H1 (cell line): ENCODE data around the gene ZNF446. TPM values are rescaled to one million over a fixed set of nuclear protein-coding genes. Genes with fewer than 3 reads are reported as not detected.

Experiments
- CTCF ChIA-PET: fragments of 300-600 bp; sonication (Branson Sonifier 250); formaldehyde crosslinking; loops from one replicate; lab custom pipeline; 2021; ENCODE audit not compliant: partially characterized antibody; lab: Charles Lee
- POLR2A ChIA-PET: fragments of 300-600 bp; sonication (Branson Sonifier 250); formaldehyde crosslinking; loops from one replicate; lab custom pipeline; 2021; ENCODE audit warnings: inconsistent platforms; ENCODE audit not compliant: partially characterized antibody; lab: Charles Lee
- DNase-seq, 2 experiments: peaks; one replicate each; pipeline versions ENCODE4 v3.0.0 to v3.0.0-alpha.2; 2010 to 2022; ENCODE audit warnings: low spot score in 2 of 2, low read depth in 1 of 2, mixed read lengths in 1 of 2
- FAIRE-seq: peaks from 2 replicates; lab custom pipeline; 2011; peaks lifted over from hg19 to GRCh38; lab: Jason Lieb, UNC
- H2AFZ ChIP-seq: 2 replicates; pipeline ENCODE4 v1.8.1; 2012; ENCODE audit warnings: low read length, inconsistent platforms
- H2AK5ac ChIP-seq: 2 replicates; pipeline ENCODE4 v1.6.1; 2013; ENCODE audit warnings: low read depth, low read length
- H2BK120ac ChIP-seq: replicated peaks from 2 replicates; pipeline ENCODE3; 2013; ENCODE audit warnings: low read depth, low read length, inconsistent platforms
- H2BK12ac ChIP-seq: 2 replicates; pipeline ENCODE4 v1.6.1; 2013; ENCODE audit warnings: low read depth, low read length
- H2BK15ac ChIP-seq: 2 replicates; pipeline ENCODE4 v1.6.1; 2013; ENCODE audit warnings: low read length
- H2BK20ac ChIP-seq: 2 replicates; pipeline ENCODE4 v1.6.1; 2013; ENCODE audit warnings: low read length
- H2BK5ac ChIP-seq: 2 replicates; pipeline ENCODE4 v1.6.1; 2013; ENCODE audit warnings: low read depth, low read length
- H3K14ac ChIP-seq: 2 replicates; pipeline ENCODE4 v1.6.1; 2013; ENCODE audit warnings: inconsistent platforms; ENCODE audit not compliant: insufficient read length
- H3K18ac ChIP-seq: 2 replicates; pipeline ENCODE4 v1.6.1; 2013; ENCODE audit warnings: low read length; ENCODE audit errors: extremely low read depth
- H3K23ac ChIP-seq: 2 replicates; pipeline ENCODE4 v1.6.1; 2013; ENCODE audit warnings: inconsistent platforms; ENCODE audit not compliant: insufficient read length
- H3K23me2 ChIP-seq: 2 replicates; pipeline ENCODE4 v1.6.1; 2013; ENCODE audit warnings: low read depth, low read length
- H3K27ac ChIP-seq: 2 replicates; pipeline ENCODE4 v1.6.1; 2011; ENCODE audit warnings: low read depth, low read length, inconsistent platforms
- H3K27me3 ChIP-seq, 4 experiments: replicated peaks in 1 of 4; 1 replicate in 1 of 4; 2 replicates in 3 of 4; pipeline versions ENCODE4 v1.6.1 to v1.8.1; 2011 to 2013; ENCODE audit warnings: low read length in 3 of 4, mild to moderate bottlenecking in 3 of 4, inconsistent platforms in 2 of 4, mixed read lengths in 2 of 4, moderate library complexity in 1 of 4; ENCODE audit not compliant: control insufficient read depth in 3 of 4, insufficient read depth in 3 of 4; ENCODE audit errors: extremely low read depth in 1 of 4
- H3K36me3 ChIP-seq, 4 experiments: 2 replicates each; pipeline versions ENCODE4 v1.6.1 to v1.8.1; 2011 to 2013; ENCODE audit warnings: mild to moderate bottlenecking in 4 of 4, low read length in 3 of 4, moderate library complexity in 2 of 4, control low read depth in 1 of 4, inconsistent platforms in 1 of 4; ENCODE audit not compliant: insufficient read depth in 4 of 4, control insufficient read depth in 2 of 4
- H3K4ac ChIP-seq: replicated peaks from 2 replicates; pipeline ENCODE3; 2013; ENCODE audit warnings: low read length, low read depth, mixed read lengths, inconsistent platforms; ENCODE audit not compliant: insufficient read length
- H3K4me1 ChIP-seq, 4 experiments: replicated peaks in 1 of 4; 1 replicate in 1 of 4; 2 replicates in 3 of 4; pipeline versions ENCODE4 v1.6.1 to v1.8.1; 2011 to 2013; ENCODE audit warnings: low read length in 3 of 4, inconsistent platforms in 2 of 4, mixed read lengths in 1 of 4; ENCODE audit not compliant: insufficient read depth in 4 of 4, control insufficient read depth in 3 of 4
- H3K4me2 ChIP-seq, 2 experiments: 2 replicates each; pipeline versions ENCODE4 v1.6.1 to v1.8.1; 2011 to 2013; ENCODE audit warnings: low read depth in 2 of 2, low read length in 2 of 2, control low read depth in 1 of 2, inconsistent platforms in 1 of 2, mild to moderate bottlenecking in 1 of 2; ENCODE audit not compliant: insufficient read depth in 1 of 2
- H3K4me3 ChIP-seq, 4 experiments: fragments of 200-600, 300-600 bp in 1 of 4; sonication (generic), shearing (Covaris generic), sonication (Bioruptor Twin) in 1 of 4; 2 replicates each; pipeline versions ENCODE4 v1.5.1 to v1.8.1; 2011 to 2016; ENCODE audit warnings: low read length in 4 of 4, low read depth in 3 of 4, control low read depth in 2 of 4, inconsistent platforms in 2 of 4, mild to moderate bottlenecking in 2 of 4, mixed read lengths in 1 of 4, moderate library complexity in 1 of 4; ENCODE audit not compliant: insufficient read depth in 2 of 4; ENCODE audit errors: extremely low read depth in 1 of 4
- H3K56ac ChIP-seq: replicated peaks from 2 replicates; pipeline ENCODE3; 2013; ENCODE audit warnings: low read depth, mild to moderate bottlenecking, mixed read lengths, low read length, inconsistent platforms; ENCODE audit not compliant: insufficient read length
- H3K79me1 ChIP-seq: 2 replicates; pipeline ENCODE4 v1.6.1; 2013; ENCODE audit warnings: low read depth, low read length, control low read depth
- H3K79me2 ChIP-seq, 2 experiments: 2 replicates each; pipeline versions ENCODE4 v1.6.1 to v1.8.1; 2012 to 2013; ENCODE audit warnings: low read length in 2 of 2, mild to moderate bottlenecking in 2 of 2, inconsistent platforms in 1 of 2; ENCODE audit not compliant: insufficient read depth in 2 of 2, control insufficient read depth in 1 of 2
- H3K9ac ChIP-seq, 4 experiments: replicated peaks in 1 of 4; 1 replicate in 1 of 4; 2 replicates in 3 of 4; pipeline versions ENCODE4 v1.6.1 to v1.8.1; 2011 to 2013; ENCODE audit warnings: low read depth in 3 of 4, low read length in 3 of 4, control low read depth in 2 of 4, mild to moderate bottlenecking in 2 of 4, moderate library complexity in 2 of 4, inconsistent platforms in 1 of 4; ENCODE audit errors: extremely low read depth in 1 of 4
- H3K9me3 ChIP-seq, 2 experiments: 2 replicates each; pipeline versions ENCODE4 v1.6.1 to v1.8.1; 2012 to 2013; ENCODE audit warnings: mild to moderate bottlenecking in 2 of 2, moderate library complexity in 2 of 2, control low read depth in 1 of 2, inconsistent platforms in 1 of 2, low read depth in 1 of 2, low read length in 1 of 2, mixed read lengths in 1 of 2; ENCODE audit not compliant: insufficient read depth in 2 of 2
- H4K20me1 ChIP-seq, 2 experiments: replicated peaks in 1 of 2; 2 replicates each; pipeline versions ENCODE3 to v1.8.1; 2011 to 2013; ENCODE audit warnings: inconsistent platforms in 2 of 2, low read length in 2 of 2, mild to moderate bottlenecking in 1 of 2; ENCODE audit not compliant: insufficient read depth in 2 of 2, control insufficient read depth in 1 of 2
- H4K5ac ChIP-seq: 2 replicates; pipeline ENCODE4 v1.6.1; 2013; ENCODE audit warnings: low read length, low read depth, mixed read lengths, inconsistent platforms; ENCODE audit not compliant: insufficient read length
- H4K8ac ChIP-seq: 2 replicates; pipeline ENCODE4 v1.8.0; 2013; ENCODE audit warnings: mild to moderate bottlenecking, moderate library complexity, low read length, inconsistent platforms; ENCODE audit not compliant: insufficient read depth; ENCODE audit errors: extremely low read depth
- H4K91ac ChIP-seq: replicated peaks from 2 replicates; pipeline ENCODE3; 2013; ENCODE audit warnings: low read length, mixed read lengths, inconsistent platforms; ENCODE audit not compliant: insufficient read length
- POLR2AphosphoS5 ChIP-seq: IDR thresholded peaks from 2 replicates; pipeline ENCODE4 v1.6.1; 2011; ENCODE audit warnings: low read depth, low read length
- SP2 ChIP-seq: IDR thresholded peaks from 2 replicates; pipeline ENCODE4 v1.6.1; 2012; ENCODE audit warnings: mild to moderate bottlenecking, low read length, inconsistent platforms
- WGBS, 2 experiments: shearing (Covaris generic) in 1 of 2; methylation state at CpG; one replicate each; pipeline versions ENCODE4 v1.1.6 to v1.1.7; 2013 to 2015; ENCODE audit warnings: low lambda C conversion rate in 2 of 2, mixed read lengths in 2 of 2, inconsistent platforms in 1 of 2, low coverage in 1 of 2, missing lambda C conversion rate in 1 of 2; ENCODE audit not compliant: insufficient replicate concordance in 2 of 2, insufficient coverage in 1 of 2, insufficient read length in 1 of 2; ENCODE audit errors: extremely low coverage in 1 of 2, missing lambda C conversion rate in 1 of 2; 5-methylcytosine and 5-hydroxymethylcytosine counted together
- polyA plus RNA-seq, 7 experiments: library from polyadenylated mRNA; depleted of rRNA in 3 of 7; stranded (reverse) in 5 of 7; unstranded in 2 of 7; fragments of >200 nt in 5 of 7; fragments of 200-250 nt in 2 of 7; gene quantifications; 1 replicate in 5 of 7; 2 replicates in 1 of 7; 4 replicates in 1 of 7; pipeline versions ENCODE4 v1.2.1 to v1.2.3, GENCODE V29; 2011 to 2013; ENCODE audit warnings: missing spikeins in 2 of 7, mixed read lengths in 2 of 7
- total RNA-seq: library from RNA; stranded (reverse); fragmentation: NEBNext Ultra II Directional; extraction: Animal tissue kit (Norgen Biotek cat#: 25700); gene quantifications from 2 replicates; pipeline ENCODE4 v1.2.1, GENCODE V29; 2021

ZNF446 gene
- total and polyA plus RNA-seq, 2 of the 8 experiments (the other 6 are each of a cell fraction or from before 2014, with no cell fraction given), result 4.1 to 5.5 TPM

GRCh38 chr19:58522709-58523108 is 46.6 kb downstream of the ZNF446 start:
- no peaks in the 10 kb centered on the region for H3K9me3 ChIP-seq
- peak overlapping the region; percentile 71; the same call in 1 of the 2 replicates for H2BK5ac ChIP-seq
- H3K56ac ChIP-seq, result no peak overlapping the region
- 68% methylated on average over 2 of the region's 3 CpGs; no CpG with 5 or more reads in 1 of the 2 experiments for WGBS, 2 experiments
- H3K4ac ChIP-seq, result peak overlapping the region; percentile 55
- peaks cover 7% of the 10 kb centered on the region for H3K23me2 ChIP-seq
- H4K20me1 ChIP-seq, result peaks cover 0 to 5% of the 10 kb centered on the region in 2 experiments
- H3K4me1 ChIP-seq, result peaks cover 0 to 15% (median 10%) of the 10 kb centered on the region in 4 experiments; a peak in 6 of 7 replicates
- H4K8ac ChIP-seq, result peak overlapping the region; percentile 4; the same call in 1 of the 2 replicates
- H3K79me2 ChIP-seq, result peaks cover 0 to 11% of the 10 kb centered on the region in 2 experiments; a peak in 1 of 4 replicates
- H2AFZ ChIP-seq, result no peak overlapping the region
- 0 out of 7 replicates have a peak overlapping the region, but pooled peaks of 1 of the 4 experiments have one; percentile 12 for H3K9ac ChIP-seq
- H2BK120ac ChIP-seq, result no peak overlapping the region
- no peak overlapping the region for H4K5ac ChIP-seq
- no peaks in the 10 kb centered on the region for H3K36me3 ChIP-seq
- no peak overlapping the region for H3K23ac ChIP-seq
- no peak overlapping the region for H2BK15ac ChIP-seq
- H2AK5ac ChIP-seq, result peak overlapping the region; percentile 90
- CTCF ChIA-PET, result interaction anchor here (0.9 to 1.1 kb wide), 3 partner anchors 28 to 59 kb away, joined by 3 read pairs; no protein-coding TSS in a partner anchor
- H3K27me3 ChIP-seq, result no peaks in the 10 kb centered on the region; a peak in 1 of 7 replicates
- H3K18ac ChIP-seq, result peak overlapping the region; percentile 71
- no peak overlapping the region for H3K4me3 ChIP-seq
- peak overlapping the region in 1 of 2 experiments; percentile 28; a peak in 2 of 4 replicates for H3K4me2 ChIP-seq
- POLR2A ChIA-PET, result interaction anchor here (1.2 to 21.3 kb wide), 6 partner anchors 10 to 114 kb away, joined by 3 to 650 read pairs (median 46); partner anchors contain the start of genes CHMP2A, TRIM28, UBE2M and ZNF584
- DNase-seq (no peak), FAIRE-seq (no peak)
- peak overlapping the region; percentile 80; the same call in 1 of the 2 replicates for H2BK20ac ChIP-seq
- H3K27ac ChIP-seq, result no peak overlapping the region
- H2BK12ac ChIP-seq, result peak overlapping the region; percentile 68; the same call in 1 of the 2 replicates
- peaks cover 2% of the 10 kb centered on the region; the same call in 1 of the 2 replicates for H3K79me1 ChIP-seq
- no peak overlapping the region for H3K14ac ChIP-seq
- H4K91ac ChIP-seq, result no peak overlapping the region
- TF ChIP-seq SP2 (no peak), POLR2AphosphoS5 (no peak)
